OCI-LY7 (cell line): Measurements from ENCODE around the gene ECHDC1.

Experiments used
- CTCF ChIP-seq: fragments of 200-600 bp; sonication (generic); conservative IDR thresholded peaks from 2 replicates; pipeline ENCODE4 v1.5.1; 2014; ENCODE audit warnings: mild to moderate bottlenecking, antibody characterized with exemption, low read length, moderate library complexity, mixed read lengths
- EZH2phosphoT487 ChIP-seq: fragments of 200-600 bp; sonication (generic); IDR thresholded peaks from 2 replicates; pipeline ENCODE4 v1.6.1; 2018; ENCODE audit warnings: low read depth, borderline replicate concordance, mild to moderate bottlenecking, mixed run types, antibody characterized with exemption, low read length, moderate library complexity, mixed read lengths

GRCh38 chr6:127277878-127278843 is 65.2 kb downstream of the ECHDC1 start:
- no peak for TF ChIP-seq CTCF
- TF ChIP-seq EZH2phosphoT487 = no peak
